Muscle of back (tissue), 11 donors: ENCODE measurements around the gene FHOD3. TPM values are rescaled to one million over a fixed set of nuclear protein-coding genes. Genes with fewer than 3 reads are reported as not detected.
A peak's percentile ranks its signal among the peaks of the same experiment; 100 is the strongest.

Experiments used
- DNase-seq, 3 donors: peaks; one replicate each; pipeline versions ENCODE4 v3.0.0 to v3.0.0-alpha.2; 2013
- polyA plus RNA-seq, 10 donors: library from polyadenylated mRNA; unstranded; fragments of 120-200 nt; gene quantifications; one replicate each; pipeline ENCODE4 v1.2.1, GENCODE V29; 2013; ENCODE audit not compliant: insufficient read length in 10 of 10

FHOD3 gene
- polyA plus RNA-seq, 10 donors = 18.0 to 41.0 (median 31.1) TPM

DNA sequence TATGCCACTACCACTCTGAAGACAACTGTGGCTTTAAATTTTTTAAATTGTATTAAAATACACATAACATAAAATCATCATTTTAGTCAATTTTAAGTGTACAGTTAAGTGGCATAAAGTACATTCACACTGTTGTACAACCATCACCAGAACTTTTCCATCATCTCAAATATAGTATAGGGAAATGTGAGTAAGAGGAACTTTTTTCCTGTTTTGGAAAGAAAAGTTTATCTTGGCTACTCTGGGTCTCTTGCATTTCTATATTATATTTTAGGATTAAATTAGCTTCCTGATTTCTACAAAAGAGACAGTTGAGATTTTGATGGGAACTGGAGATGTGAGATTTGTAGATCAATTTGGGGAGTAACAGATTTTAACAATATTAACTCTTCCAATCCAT lies 528.0 kb downstream of the FHOD3 start:
- DNase-seq = no peak

DNA sequence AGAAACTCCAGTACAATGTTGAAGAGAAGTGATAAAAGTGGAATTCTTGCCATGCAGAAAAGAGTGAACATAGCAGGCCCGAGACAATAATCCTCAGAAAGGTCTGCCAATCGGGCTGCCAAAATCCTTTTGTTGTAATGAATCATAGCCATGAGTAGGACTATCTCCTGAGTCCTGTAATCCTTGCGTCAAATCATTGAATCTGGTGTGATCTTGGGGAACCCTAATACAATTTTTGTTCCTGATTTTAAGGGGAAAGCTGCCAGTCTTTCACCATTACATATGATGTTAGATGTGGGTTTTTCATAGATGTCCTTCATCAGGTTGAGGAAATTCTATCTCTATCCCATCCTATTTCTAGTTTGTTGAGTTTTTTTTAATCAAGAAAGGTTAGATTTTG lies 529.0 kb downstream of the FHOD3 start:
- DNase-seq = no peak

DNA sequence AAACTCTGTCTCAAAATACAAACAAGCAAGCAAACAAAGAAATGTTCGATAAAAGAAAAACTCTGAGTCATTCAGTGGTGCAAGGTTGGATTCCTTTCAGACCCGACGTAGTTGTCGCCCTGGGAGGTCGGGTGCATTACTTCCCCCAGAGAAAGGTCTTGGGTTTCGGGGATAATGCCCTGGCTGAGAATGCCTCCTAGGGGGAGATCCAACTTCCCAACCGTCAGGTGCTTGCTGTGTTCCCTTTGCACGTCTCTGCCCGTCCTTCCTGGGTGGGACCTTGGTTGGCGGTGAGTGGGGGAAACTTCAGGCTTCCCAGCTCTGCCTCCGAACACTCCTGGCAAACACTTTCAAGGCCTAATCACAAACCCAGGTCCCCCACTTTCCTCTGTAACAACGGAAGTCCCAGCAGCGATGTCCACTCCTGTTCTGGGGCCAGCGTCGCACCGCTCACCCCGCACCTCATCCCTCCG lies 530.7 kb downstream of the FHOD3 start:
- peak in 1 of 3 donors; percentile 39 for DNase-seq

- peak; percentile 88 to 97 (median 90) for DNase-seq
Measured at GRCh38 chr18:36828630-36829361, 531.3 kb downstream of the FHOD3 start, which contains the start of the genes KIAA1328 and TPGS2. TSS of gene KIAA1328 (plus strand) at chr18:36829127. CDS start at chr18:36829139, 12 bp downstream. TSS of gene TPGS2 (minus strand) at chr18:36829002. CDS start at chr18:36828767, 235 bp downstream.

Other genes with a start within 250 kb of the FHOD3 start
- gene RPRD1A, start 230.2 kb upstream of the FHOD3 start, polyA plus RNA-seq = 10 to 100 TPM; 35.3 to 46.5 (median 40.7) TPM
- 10 to 100 TPM; 30.3 to 42.3 (median 35.3) TPM for gene SLC39A6, start 168.4 kb upstream of the FHOD3 start, polyA plus RNA-seq
- gene ELP2, start 167.8 kb upstream of the FHOD3 start, polyA plus RNA-seq = 100 to 1,000 TPM in 2 of 10 donors, 10 to 100 TPM in 8; 57.2 to 110 (median 73.3) TPM
- under 1 TPM; 0.11 to 0.70 (median 0.24) TPM for gene MOCOS, start 110.2 kb upstream of the FHOD3 start, polyA plus RNA-seq